NCI-H526 (cell line): ENCODE measurements around the gene CFAP99.

Source experiments
- DNase-seq, 2 experiments: peaks; one replicate each; lab custom pipeline; 2025; lab: John Stamatoyannopoulos, UW

CFAP99 gene

DNA sequence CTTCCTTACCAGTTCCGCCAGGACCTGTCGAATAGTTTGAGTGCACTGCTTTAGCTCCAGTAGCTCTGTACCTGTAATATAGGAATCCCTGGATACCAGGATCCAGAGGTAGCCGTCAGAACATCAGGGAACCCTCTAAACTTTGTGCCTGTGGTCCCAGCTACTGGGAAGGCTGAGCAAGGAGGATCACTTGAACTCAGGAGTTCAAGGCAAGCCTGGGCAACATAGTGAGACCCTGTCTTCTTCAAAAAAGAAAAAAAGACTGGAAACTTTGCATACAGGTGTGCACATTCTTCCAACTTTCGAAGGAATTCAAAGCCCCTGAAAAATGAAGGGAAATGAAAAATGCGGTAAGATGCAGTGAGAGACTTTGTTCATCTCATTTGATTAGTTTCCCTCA is 85.1 kb downstream of the CFAP99 start:
- DNase-seq = no peak

DNA sequence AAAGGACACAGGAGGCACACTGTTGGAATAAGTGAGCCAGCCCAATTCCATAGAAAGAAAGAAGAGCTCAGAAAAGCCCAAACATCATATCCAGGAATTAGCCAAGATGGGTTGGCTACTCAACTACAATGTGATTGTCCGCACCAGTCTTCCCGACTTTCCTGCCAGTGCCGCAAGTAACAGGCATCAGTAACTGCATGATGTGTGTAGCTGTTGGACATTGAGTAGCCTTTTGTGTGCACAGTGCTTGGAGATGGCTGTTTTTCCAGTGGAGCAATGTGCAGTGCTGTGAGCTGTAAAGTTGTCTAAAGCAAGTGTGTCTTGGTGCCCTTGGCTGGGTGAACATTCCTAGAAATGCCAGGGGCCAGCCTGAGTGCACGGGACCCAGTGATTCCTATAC is 88.5 kb downstream of the CFAP99 start:
- DNase-seq = no peak

DNA sequence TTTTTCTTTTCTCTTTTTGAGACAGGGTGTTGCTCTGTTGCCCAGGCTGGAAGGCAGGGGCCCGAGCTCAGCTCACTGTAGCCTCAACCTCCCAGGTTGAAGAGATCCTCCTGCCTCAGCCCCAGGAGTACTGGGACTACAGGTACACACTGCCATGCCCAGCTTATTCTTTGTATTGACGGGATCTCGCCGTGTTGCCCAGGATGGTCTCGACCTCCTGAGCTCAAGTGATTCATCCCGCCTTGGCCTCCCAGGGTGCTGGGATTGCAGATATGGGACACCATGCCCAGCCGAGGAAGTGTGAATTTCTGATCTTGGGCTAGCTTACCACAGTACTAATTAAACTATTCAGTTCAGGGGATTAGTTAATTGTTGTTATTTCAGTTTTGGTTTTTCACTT is 89.1 kb downstream of the CFAP99 start:
- DNase-seq = no peak

DNA sequence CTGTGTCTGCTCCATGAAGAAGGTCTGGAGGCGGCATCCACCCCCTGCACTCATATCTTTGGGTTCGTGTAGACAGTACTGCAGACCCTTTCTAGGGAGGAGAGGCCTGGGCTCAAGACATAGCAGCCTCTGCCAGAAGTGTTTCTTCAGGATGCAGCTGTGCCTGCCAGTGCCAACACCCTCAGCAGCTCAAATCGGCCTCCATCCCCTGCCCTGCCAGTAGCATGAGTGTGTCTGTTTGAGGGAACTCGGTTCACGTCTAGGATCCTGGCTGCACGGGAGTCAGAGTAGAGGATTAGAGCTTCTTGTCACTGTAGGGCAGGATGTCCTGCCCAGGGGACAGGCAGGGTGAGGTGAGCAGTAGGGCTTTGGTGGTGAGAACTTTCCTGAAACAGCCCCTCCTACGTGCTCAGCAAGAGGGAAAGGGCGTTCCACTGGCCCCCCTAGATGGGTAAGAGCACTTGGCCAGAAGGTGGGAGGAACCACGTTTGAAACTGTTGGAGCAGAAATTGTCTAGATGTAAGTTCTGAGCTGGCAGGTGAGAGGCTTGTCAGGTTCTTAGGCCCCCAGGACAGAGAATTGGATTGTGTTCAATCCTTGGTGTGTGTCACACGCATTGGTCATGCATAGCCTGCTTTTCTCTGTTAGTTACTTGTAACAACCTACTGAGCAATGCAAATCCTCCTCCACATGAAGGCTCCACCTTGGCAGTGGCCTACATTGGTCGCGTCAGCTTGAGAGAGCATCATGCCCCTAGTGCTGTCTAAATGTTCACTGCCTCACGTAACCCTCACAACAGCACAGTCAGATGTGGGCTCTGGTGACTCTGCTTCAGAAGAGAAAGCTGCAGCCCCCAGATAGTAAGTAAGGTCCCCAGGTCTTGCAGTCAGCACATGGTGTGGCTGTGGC is 91.8 kb downstream of the CFAP99 start:
- no peak for DNase-seq

DNA sequence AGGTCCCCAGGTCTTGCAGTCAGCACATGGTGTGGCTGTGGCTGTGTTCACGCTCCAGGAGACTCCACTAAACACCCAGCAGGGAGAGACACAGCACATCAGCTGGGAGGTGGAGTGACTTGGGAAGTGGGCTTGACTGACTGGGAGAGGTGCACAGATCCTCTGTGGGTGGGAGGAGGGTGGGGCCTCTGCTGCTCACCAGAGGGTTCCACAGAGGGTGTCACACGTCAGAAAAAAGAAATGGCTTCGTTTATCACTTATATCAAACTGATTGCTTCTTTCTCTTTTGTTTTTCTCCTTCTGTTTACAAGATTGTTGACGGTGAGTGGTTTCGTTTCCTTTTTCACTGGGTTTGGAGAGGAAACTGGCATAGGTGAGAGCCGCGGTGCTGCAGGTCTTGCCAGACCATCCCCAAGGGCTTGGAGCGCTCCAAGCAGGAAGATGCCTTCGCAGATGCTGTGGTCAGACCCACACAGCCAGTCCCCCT is 92.9 kb downstream of the CFAP99 start:
- DNase-seq = no peak
